SU-DHL-6 (cell line): ENCODE measurements around the gene CHST12.

Experiments used
- EZH2phosphoT487 ChIP-seq: fragments of 200-600 bp; sonication (generic), shearing (Covaris generic); conservative IDR thresholded peaks from 2 replicates; pipeline ENCODE4 v1.6.1; 2018; ENCODE audit warnings: mild to moderate bottlenecking, antibody characterized with exemption, low read length, moderate library complexity, mixed read lengths
- TF ChIP-seq, protein P1 (sequence below): fragments of 200-600 bp; sonication (generic); IDR thresholded peaks from one replicate; pipeline ENCODE4 v1.5.1; 2017; ENCODE audit warnings: antibody characterized with exemption, mild to moderate bottlenecking, low read length, moderate library complexity; ENCODE audit not compliant: insufficient read depth, poor library complexity, severe bottlenecking

DNA sequence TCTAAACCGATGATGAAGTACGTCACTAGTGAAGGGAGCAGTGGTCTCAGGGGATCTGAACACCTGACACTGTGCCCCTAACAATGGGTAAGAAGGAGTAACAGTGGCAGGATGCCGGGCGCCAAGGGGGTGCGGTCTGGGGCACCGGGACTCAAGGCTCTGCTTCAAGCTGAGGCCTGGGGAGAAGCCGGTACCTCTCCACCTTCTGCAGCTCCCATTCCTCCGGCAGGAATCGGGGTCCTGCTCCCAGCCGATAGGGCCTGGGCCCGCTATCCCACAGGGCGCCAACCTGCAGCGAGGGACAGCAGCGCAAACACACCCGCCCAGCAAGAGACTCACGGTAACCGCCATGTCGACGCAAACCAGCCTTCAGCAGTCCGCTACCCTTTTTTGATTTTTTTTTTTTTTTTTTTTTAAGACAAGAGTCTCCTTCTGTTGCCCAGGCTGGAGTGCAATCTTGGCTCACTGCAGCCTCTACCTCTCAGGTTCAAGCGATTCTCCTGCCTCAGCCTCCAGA, 8.8 kb upstream of the CHST12 start:
- no peak for TF ChIP-seq EZH2phosphoT487
- TF ChIP-seq, protein P1, sequence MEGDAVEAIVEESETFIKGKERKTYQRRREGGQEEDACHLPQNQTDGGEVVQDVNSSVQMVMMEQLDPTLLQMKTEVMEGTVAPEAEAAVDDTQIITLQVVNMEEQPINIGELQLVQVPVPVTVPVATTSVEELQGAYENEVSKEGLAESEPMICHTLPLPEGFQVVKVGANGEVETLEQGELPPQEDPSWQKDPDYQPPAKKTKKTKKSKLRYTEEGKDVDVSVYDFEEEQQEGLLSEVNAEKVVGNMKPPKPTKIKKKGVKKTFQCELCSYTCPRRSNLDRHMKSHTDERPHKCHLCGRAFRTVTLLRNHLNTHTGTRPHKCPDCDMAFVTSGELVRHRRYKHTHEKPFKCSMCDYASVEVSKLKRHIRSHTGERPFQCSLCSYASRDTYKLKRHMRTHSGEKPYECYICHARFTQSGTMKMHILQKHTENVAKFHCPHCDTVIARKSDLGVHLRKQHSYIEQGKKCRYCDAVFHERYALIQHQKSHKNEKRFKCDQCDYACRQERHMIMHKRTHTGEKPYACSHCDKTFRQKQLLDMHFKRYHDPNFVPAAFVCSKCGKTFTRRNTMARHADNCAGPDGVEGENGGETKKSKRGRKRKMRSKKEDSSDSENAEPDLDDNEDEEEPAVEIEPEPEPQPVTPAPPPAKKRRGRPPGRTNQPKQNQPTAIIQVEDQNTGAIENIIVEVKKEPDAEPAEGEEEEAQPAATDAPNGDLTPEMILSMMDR, result no peak
